HG03196 (cell line): ENCODE results near the gene KCNJ3.

Experiments
- ATAC-seq: cut with Tn5 transposase; IDR thresholded peaks from one replicate; pipeline ENCODE4 v1.9.1; 2021; ENCODE audit not compliant: unreplicated experiment

The KCNJ3 gene

DNA sequence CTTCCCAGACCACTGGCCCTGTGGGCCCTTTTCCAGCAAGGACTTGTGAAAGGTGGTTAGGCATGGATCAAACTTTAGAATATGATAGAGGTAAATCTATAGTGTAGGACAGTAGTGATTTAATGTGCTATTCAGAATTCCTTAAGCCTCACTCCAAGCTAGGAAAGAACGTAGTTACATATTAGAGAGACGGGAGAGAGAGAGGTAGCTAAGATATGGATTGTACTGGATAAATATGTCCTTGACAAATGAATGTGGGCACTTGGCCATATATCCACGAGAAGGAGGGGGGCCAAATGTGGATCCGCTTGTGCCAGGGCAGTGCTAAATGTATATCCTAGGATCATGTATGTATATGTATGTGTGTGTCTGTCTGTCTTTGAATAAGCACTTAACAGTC lies 6.5 kb downstream of the KCNJ3 start:
- no peak for ATAC-seq

DNA sequence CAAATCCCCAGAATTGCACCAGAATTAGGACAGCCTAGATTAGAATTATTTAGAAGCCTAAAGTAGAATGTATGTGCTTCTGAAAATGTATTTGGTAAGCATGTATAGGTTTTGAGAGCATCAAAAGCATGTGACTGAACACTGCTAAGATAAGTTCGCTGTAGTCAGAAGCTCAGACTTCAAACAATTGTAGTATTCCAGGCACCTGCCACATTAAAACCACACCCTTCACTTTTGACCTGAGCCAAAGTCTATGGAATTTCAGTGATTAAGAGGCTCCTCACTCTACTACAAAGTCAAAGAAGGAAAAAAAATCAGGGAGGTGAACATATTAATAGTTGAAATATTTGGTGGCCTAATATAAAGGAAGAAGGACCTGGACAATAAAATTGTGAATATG lies 8.2 kb downstream of the KCNJ3 start:
- no peak for ATAC-seq

DNA sequence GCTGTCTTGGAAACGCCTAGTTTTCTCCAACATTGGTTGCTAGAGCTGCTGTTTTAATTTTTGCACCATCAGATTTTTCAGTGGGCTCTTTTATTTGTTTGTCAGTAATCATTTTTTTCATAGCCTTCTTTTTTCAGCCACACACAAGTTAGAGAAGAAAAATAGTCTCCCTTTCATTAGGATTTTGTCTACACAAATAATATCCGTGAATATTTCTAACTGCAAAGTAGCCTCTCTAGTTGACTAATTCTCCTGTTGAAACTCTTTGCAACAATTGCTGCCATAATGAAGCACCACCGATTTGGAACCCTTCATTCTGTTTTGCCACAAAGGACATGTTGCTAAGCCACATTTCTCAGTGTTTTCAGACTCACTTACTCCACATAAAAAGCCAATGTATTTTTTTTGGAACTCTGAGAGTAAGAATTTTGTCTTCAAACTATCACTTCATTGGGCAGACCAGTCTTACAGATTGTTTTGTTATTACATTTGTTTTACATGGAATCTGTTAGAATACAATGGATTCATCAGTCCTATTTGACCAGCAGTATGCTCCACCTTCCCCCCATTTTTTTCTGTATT lies 9.6 kb downstream of the KCNJ3 start:
- no peak for ATAC-seq

DNA sequence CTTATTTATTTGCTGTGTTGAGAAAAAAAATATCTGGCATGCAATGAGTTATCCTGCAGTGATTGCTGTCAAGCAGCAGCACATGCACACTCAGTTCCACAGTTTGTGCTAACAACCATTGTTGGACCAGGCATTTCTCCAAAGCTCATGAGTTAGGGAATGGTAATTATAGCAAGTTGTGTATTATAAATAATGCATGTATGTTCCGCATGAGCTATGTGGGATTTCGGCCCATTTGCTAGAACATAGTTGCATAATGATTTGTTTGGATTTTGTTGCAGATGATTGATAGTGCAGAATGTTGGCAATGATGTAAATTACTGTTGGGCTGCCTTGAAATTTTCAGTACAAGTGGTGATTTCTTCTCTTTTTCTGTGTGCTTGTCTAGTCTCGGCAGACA lies 10.7 kb downstream of the KCNJ3 start:
- ATAC-seq = no peak

DNA sequence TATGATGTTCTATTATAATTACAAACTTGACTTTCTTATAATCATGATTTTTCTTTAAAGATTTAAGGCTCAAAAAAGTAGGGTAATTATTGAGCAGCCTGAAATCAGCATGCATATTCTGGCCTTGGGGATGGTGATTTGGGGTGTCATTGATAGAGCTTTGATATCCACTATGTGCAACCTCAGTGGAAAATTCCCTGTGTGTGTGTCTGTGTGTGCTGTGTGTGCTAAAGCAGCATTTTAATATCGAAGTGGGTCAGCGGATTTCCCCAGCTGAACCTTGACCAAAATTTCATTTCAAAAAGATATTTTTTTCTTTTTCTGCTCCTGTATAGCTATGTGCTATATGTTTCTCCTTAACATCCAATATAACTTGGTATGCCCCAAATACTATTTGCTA lies 11.6 kb downstream of the KCNJ3 start:
- no peak for ATAC-seq

DNA sequence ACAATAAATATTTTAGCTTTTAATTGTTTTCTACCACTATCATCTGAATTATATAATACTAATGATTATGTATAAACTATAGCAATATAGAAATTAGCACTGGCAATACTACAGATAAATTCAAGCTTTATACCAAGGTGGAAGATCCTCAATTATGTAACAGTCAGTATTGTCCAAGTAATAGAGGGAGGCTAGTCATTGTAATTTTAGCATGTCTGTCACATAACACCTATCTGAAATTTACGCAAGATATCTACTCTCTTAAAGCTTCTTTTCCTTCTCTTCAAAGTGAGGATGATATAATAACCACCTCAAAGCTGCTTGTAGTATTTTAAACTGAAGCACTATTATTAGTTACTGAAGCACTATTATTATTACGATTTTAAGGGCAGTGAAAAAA lies 12.2 kb downstream of the KCNJ3 start:
- ATAC-seq = no peak

DNA sequence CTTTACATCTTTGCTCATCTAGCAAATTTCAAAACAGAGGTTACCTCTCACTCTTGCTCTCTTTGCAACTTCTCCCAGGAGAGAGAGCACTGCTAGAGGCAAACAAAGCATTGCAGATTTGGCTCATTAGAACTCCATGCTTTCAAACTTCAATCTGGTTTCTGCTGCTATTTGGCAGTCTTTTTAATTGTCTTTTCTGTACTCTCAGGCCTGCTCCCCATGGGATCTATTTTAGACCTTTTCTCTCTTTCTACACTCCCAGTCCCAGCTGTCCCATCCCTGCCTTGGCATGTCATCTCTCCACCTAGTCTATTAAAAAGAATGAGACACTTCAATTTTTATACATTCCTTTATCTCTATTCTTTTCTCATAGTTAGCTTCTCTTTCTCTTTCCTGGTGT lies 15.2 kb downstream of the KCNJ3 start:
- no peak for ATAC-seq

DNA sequence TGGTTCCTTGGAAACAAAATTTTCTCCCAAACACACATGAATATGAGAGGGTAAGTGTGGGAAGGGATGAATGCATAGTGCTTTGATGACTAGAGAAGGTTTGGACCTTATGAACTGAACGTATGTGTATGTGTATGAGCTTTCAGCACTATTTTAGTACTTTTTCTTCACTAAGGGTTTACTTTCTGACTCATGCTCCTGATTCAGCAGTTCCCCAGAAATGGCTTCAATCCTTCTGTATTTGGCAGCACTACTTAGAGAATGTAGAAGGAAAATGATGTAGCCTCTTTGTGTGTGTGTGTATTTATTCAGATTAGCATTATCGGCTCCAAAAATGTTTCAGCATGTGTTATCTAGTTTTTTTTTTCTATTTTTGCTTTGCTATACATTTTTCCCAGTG lies 22.2 kb downstream of the KCNJ3 start:
- no peak for ATAC-seq

DNA sequence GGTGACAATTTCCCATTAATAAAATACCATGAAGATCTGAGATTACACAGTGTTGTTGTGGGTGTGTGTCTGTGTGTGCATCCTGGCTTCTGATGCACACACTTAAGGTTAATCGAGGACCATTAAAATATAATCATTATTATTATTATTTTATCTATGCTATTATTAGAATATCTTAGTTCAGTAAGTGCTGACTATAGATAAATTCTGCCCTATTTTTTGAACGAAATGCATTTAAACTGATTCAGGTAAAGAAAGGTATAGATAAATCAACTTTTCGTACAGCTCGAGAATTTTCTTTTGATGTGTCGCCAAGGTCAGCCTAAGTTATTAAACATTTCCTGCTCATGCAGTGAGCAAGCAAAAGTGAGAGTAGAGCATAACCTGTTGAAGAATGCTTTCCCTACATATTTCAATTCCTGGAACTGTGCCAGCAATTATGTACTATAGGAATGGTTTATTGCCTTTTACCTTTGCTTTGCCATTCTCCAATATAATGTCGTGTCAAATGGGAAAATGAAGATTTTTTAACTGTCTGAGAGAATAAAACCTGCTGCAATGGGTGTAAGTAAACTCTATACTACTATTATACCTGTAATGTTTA lies 25.8 kb downstream of the KCNJ3 start:
- no peak for ATAC-seq

DNA sequence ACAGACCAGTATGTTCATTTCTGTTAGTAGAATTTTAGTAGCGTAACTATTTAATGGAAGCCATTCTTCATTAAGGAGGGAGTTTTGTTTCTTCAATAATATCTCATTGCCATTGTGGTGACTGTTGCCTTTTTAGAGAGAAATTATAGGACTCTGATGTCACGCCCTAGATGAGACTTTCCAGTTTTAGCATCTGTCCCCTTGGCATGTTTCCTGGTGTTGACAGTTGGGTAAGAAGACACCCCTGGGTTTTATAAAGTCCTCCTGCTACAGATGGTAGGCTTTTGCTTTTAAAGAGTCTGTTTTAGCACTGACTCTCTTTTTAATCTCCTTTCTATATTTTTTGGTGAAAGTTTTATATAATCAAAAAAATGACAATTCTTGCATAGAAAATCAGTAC lies 41.9 kb downstream of the KCNJ3 start:
- no peak for ATAC-seq

DNA sequence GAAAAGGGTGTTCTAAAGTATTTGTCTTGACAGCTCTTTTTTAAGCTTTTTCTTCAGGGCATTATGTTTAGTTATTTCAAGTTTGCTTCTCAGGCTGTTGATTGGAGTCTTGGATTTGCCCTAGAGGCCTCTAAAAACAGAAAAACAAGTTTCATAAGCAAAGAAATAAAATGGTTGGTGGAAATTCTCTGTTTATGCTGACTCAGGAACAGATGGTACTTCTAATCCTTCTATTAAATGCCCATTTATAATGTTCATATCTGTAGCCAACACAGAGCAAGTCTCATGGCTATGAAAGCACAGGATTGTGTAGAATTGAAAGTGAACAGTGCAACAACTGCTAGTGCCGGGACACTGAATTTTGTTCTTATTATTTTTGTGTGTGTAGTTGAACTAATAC lies 60.4 kb downstream of the KCNJ3 start:
- ATAC-seq = no peak

DNA sequence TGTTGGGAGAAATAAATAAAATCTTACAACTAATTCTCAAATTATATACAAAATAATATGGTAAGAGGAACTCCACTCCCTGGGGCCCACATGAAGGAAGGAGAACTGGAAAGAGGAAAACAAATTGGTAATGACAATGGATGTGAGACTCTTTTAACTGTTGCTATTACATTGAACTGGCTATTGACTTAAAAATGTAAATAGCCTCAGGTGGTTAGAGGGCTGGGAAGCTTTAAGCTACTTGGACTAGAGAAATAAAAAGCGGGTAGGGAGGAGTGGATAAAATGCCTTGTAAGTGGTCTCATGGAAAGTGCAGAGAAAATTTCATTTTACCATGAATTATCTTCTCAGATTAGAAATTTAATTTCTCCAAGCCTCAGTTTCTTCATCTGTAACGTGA lies 64.1 kb downstream of the KCNJ3 start:
- ATAC-seq = no peak

DNA sequence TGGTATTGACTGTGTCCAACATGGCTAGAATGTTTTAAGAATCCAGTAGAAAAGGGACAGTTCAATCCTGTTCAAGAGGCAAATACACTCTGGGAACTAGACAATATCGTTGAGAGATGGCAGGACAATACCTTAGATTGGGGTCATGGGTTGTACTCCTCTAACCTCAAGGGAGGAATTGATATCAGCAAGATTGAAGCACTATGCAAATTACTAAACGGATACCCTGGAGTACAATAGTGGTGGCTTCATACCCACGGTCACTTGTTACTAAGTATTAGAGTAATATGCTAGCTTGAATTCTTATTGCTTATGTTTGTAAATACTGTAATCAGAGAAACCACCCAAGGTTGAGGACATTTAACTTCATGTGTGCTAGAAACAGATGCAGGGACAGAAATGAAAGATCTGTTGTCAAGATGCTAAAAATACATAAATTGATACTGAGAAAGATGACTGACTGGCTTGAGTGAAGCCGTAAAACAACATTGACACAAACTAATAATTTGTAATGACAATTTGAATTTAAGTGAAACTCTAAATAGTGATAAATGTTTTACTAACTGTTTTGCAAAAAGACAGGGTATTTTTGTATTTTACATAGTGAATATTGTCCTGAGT lies 73.3 kb downstream of the KCNJ3 start:
- no peak for ATAC-seq

DNA sequence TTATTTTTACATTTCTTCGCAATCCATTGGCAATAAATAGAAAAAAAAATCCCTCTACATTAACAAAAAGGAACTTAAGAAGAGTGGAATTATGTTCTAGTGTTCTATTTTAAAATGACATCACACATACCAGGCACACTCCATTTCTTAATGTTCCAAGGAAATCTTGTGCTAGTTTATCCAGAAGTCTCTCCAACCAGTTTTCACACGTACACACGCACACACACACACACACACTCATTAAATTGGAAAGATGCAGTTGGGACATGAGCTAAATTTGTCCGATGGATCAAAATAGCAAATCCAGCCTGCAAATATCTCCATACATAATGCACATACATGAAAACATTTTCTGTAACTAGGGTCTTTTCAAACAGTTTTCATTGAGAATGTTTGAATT lies 78.3 kb downstream of the KCNJ3 start:
- ATAC-seq = no peak

DNA sequence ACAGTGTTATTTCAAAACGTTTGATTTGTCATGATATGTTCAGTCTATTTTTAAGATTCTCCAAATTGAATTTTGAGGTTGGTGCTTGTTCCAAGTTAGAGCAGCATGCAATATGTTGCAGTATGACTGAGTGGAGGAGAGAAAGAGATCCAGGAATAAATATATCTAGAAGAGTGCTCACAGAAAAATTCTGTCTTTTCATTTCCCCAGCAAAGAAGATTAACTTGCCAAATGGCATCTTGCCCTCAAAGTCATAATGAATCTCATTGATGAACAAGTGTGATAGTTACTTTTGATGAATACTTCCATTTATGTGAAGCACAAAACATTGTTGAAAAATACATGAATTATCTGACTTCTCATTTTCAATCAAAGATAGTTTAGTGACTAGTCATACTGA lies 95.9 kb downstream of the KCNJ3 start:
- ATAC-seq = no peak

DNA sequence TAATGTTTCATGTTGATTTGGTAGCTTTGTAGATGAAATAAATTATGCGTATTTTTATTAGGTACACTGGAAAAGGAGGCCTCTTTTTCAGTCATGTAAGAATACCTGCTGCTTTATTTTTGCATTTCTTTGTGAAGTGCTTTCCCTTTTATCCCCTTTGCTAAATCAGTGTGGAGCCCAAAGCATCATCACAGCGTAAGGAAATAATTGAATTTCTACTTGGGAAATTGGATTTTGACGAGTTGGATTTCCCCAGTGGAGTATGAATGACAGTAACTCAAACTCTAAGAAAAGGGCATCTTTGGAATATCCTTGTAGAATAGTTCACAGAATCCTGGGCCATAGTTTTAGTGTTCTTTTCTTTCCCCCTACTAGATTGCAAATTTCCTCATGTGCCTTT lies 97.2 kb downstream of the KCNJ3 start:
- ATAC-seq = no peak

DNA sequence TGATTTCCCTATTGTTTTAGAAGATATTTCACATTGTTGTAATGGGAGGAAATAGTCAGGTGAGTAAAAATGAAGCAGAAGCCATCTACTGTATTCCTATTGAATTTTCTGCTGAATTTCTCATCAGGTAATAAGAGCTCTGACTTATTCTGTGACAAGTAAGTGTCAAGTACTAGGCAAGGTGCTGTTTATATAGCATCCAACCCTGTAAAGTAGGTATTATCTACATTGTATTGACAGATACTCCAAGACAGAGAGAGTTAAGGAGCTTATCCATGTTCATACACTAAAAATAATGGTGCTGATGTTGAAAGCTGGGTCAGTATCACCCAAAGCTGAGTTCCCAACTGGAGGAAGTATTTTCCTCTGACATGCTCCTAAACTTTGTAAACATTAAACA lies 106.0 kb downstream of the KCNJ3 start:
- no peak for ATAC-seq

DNA sequence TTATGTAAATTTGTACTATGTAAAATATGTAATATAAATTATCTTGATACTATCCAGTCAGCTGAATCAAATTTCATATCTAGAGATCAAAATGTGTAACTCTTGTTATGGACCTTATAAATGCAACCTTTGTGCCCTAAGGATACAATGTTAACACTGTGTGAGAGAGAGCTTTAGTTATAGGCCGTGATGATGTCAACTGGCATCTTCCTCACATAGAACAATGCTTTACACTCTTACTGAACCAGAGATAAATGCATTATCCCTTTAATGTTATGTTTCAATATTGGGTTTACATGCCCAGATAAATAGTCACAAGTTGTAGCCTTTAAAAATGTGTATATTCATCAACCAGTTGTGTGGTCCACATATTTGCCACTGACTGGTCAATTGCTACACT lies 115.1 kb downstream of the KCNJ3 start:
- no peak for ATAC-seq

DNA sequence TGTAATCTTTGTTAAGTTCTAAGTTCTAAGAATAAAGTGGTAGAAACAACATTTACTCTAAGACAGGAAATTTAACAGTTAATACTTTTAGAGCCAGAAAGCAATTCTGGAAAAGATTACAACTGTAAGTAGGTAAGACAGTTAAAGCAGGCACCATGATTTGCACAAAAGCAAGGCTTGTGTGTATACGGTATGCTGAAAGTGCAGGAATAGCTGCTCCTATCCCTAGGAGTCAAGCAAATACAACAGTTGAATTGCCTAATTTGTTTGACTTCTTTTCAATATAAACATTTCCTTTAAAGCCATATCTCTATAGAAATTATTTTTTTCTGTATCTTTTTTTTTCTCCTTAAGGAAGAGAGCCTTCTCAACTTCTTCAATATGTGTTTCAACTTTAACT lies 116.4 kb downstream of the KCNJ3 start:
- no peak for ATAC-seq

DNA sequence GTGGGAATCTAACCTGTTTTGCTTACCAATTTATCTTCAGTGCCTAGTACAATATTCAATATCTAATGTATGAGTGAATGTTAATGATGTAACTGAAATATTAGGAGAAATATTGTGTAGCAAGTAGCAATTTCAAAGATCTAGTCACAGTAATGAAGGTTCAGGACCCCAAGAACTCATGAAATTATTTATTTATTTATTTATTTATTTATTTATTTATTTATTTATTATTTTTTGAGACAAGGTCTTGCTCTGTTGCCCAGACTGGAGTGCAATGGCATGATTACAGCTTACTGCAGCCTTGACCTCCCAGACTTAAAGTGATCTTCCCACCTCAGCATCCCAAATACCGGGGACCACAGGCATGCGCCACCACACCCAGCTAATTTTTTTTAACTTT lies 126.9 kb downstream of the KCNJ3 start:
- ATAC-seq = no peak

DNA sequence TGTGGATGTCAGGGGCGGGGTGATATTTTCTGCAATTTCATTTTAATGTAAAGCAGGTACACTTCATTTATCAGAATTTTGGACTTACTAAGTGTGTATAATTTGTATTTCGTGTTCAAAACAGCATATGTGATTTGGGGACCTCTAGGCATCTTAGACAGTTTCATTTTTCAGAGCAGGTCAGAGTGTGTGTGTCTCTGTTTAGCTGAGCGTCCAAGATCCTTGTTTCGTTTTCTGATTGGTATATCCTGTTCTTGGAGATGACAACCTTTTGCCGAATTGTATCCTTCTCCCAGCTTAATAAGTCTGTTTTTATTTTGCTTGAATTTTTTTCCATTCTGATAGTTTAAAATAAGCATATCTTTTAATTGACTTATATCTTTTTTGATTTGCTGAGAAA lies 128.3 kb downstream of the KCNJ3 start:
- no peak for ATAC-seq

DNA sequence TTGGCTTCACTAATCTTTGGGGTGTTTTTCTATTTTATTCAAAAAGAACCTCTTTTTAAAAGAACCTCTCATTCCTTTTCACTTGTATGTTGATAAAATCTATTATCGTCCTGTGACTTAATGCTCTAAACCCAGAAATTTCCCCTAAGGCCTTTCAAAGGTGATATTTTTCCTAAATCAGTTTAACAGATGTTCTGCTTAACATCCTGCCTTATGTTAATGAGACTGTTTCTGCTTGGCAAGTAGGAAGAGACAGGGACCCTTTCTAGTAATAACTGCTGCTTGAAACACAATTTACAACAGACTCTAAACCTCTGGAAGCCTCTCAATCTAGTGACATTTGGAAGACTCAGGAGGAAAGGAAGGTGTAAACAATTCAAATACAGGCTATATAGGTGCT lies 128.8 kb downstream of the KCNJ3 start:
- no peak for ATAC-seq

DNA sequence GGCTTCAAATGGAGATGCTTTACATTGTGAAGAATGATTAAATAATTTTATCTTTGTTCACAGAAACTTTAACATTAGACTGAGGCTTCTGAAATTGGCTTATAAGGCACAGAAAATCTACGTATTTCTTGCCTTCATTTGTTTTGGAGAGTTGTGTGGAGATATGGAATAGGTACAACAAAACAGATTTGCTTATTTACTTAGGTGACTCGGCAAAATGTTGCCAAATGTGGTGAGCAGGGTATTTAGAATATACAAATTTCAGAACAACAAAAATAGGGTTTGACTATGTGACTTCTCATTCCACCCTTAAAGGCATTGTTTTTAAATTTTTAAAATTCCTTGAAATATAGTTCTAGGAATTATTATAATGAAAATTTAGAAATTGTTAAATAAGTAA lies 134.2 kb downstream of the KCNJ3 start:
- no peak for ATAC-seq
